Kidney (tissue), 14 donors: ENCODE results near the gene RPS24. TPM values are rescaled to one million over a fixed set of nuclear protein-coding genes. Genes with fewer than 3 reads are reported as not detected.

Experiments used
- DNase-seq, 5 donors: peaks; one replicate each; pipeline ENCODE4 v3.0.0-alpha.2; 2013 to 2020
- FAIRE-seq: peaks from 2 replicates; lab custom pipeline; 2012; peaks lifted over from hg19 to GRCh38; lab: Jason Lieb, UNC
- H3K27ac ChIP-seq, 2 donors: one replicate each; pipeline ENCODE4 v1.7.0; 2013; ENCODE audit warnings: low read depth in 2 of 2, low read length in 2 of 2, inconsistent platforms in 1 of 2
- H3K27me3 ChIP-seq: one replicate; pipeline ENCODE4 v1.7.1; 2013; ENCODE audit warnings: low read length, inconsistent platforms; ENCODE audit not compliant: control insufficient read depth, insufficient read depth
- H3K36me3 ChIP-seq, 3 donors: one replicate each; pipeline versions ENCODE4 v1.7.0 to v1.7.1; 2013; ENCODE audit warnings: low read length in 3 of 3, control low read depth in 1 of 3, inconsistent platforms in 1 of 3; ENCODE audit not compliant: insufficient read depth in 3 of 3, control insufficient read depth in 2 of 3
- H3K4me1 ChIP-seq, 3 donors: one replicate each; pipeline versions ENCODE4 v1.7.0 to v1.7.1; 2013; ENCODE audit warnings: low read length in 3 of 3, inconsistent platforms in 1 of 3, low read depth in 1 of 3; ENCODE audit not compliant: control insufficient read depth in 2 of 3, insufficient read depth in 2 of 3
- H3K4me3 ChIP-seq, 3 donors: one replicate each; pipeline versions ENCODE4 v1.7.0 to v1.8.1; 2013; ENCODE audit warnings: low read length in 3 of 3, control low read depth in 1 of 3, inconsistent platforms in 1 of 3
- H3K9ac ChIP-seq, 3 donors: one replicate each; pipeline versions ENCODE4 v1.7.0 to v1.7.1; 2013; ENCODE audit warnings: low read length in 3 of 3, control low read depth in 1 of 3, inconsistent platforms in 1 of 3
- H3K9me3 ChIP-seq, 3 donors: one replicate each; pipeline versions ENCODE4 v1.7.0 to v1.7.1; 2013; ENCODE audit warnings: low read length in 3 of 3, control low read depth in 1 of 3, inconsistent platforms in 1 of 3; ENCODE audit not compliant: control insufficient read depth in 2 of 3, insufficient read depth in 1 of 3
- intact Hi-C: fragments of 100-400 bp; cut with DNase I; formaldehyde crosslinking; loops from one replicate; pipeline ENCODE4 v1.11.1; 2022
- polyA plus RNA-seq: library from polyadenylated mRNA; stranded (reverse); fragments of 350-450 nt; fragmentation: Illumina TruSeq; extraction: RNeasy Lipid Tissue Mini Kit (QIAGEN cat#74804); gene quantifications from one replicate; pipeline ENCODE4 v1.2.3, GENCODE V29; 2014; ENCODE audit warnings: low read depth, low replicate concordance; ENCODE audit not compliant: insufficient read depth
- total RNA-seq: library from RNA; stranded (reverse); fragmentation: NEBNext Ultra II Directional; extraction: Animal tissue kit (Norgen Biotek cat#: 25700); gene quantifications from one replicate; pipeline ENCODE4 v1.2.1, GENCODE V29; 2021
- TF ChIP-seq, protein P1 (sequence below): IDR thresholded peaks from 3 replicates; pipeline ENCODE4 v1.5.1; 2012; ENCODE audit warnings: mild to moderate bottlenecking, moderate library complexity, borderline replicate concordance; ENCODE audit not compliant: insufficient read depth; ENCODE audit errors: extremely low read depth
- donor health status: control.
- donor health status: control.
- donor health status: control.
- donor health status: control.
- donor health status: control.
- donor health status: DM: yes; HTN: yes; CAD: no.
- donor health status: Normal renal cell carcinoma (clear cell type).

RPS24 gene
- total and polyA plus RNA-seq, 2 donors from 2014 or later = 1,088 to 3,199 TPM

DNA sequence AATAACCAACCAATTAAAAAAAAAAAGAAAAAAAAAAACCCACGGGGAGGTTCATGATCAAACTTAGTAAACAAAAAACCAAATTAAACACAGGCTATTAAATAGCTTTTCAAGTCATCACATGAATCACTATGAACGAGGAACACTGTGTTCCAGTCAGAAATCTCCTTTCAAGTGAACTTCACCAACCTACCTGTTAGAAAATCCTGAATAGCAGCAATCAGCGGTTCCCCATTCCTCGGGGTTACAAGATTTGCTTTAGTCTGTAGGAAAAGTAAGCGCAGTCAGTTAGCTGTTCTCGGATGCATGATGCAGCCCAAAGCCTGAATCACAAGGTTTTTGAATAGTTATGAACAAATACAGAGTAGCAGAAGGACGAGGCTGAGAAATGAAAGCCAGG lies 23.4 kb upstream of the RPS24 start:
- Histone ChIP-seq H3K36me3 (peaks cover 20 to 44% (median 36%) of the 10 kb centered on the region in 3 donors), H3K27ac (peak overlapping the region in 1 of 2 donors; percentile 70), H3K9me3 (no peaks in the 10 kb centered on the region), H3K4me1 (peaks cover 0 to 5% (median 5%) of the 10 kb centered on the region in 3 donors), H3K27me3 (no peaks in the 10 kb centered on the region), H3K4me3 (no peak overlapping the region), H3K9ac (no peak overlapping the region)
- FAIRE-seq (no peak), DNase-seq (no peak)
- TF ChIP-seq, protein P1, sequence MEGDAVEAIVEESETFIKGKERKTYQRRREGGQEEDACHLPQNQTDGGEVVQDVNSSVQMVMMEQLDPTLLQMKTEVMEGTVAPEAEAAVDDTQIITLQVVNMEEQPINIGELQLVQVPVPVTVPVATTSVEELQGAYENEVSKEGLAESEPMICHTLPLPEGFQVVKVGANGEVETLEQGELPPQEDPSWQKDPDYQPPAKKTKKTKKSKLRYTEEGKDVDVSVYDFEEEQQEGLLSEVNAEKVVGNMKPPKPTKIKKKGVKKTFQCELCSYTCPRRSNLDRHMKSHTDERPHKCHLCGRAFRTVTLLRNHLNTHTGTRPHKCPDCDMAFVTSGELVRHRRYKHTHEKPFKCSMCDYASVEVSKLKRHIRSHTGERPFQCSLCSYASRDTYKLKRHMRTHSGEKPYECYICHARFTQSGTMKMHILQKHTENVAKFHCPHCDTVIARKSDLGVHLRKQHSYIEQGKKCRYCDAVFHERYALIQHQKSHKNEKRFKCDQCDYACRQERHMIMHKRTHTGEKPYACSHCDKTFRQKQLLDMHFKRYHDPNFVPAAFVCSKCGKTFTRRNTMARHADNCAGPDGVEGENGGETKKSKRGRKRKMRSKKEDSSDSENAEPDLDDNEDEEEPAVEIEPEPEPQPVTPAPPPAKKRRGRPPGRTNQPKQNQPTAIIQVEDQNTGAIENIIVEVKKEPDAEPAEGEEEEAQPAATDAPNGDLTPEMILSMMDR = no peak
- intact Hi-C loops = no loop called here

DNA sequence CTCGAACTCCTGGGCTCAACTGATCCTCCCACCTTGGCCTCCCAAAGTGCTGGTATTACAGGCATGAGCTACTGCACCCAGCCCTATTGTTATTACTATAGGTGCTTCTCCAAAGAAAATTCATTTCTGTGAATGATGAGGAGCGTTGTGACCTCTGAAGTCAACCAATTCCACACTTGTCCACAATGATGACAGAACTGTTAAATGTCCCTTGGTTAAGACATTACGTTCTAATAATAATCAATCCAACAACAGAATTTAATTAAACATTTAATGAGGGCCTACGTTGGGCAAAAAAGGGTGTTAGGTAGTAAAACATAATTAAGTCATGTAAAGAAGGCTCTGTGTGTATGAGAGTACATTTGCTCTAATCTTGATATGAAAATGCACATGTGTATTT lies 22.6 kb upstream of the RPS24 start:
- TF ChIP-seq, protein P1 = no peak
- Histone ChIP-seq H3K4me1 (peaks cover 0 to 5% (median 5%) of the 10 kb centered on the region in 3 donors), H3K27me3 (no peaks in the 10 kb centered on the region), H3K4me3 (no peak overlapping the region), H3K27ac (no peak overlapping the region), H3K36me3 (peaks cover 17 to 39% (median 36%) of the 10 kb centered on the region in 3 donors), H3K9ac (no peak overlapping the region), H3K9me3 (no peaks in the 10 kb centered on the region)
- no peak for DNase-seq
- FAIRE-seq = no peak
- intact Hi-C loops = no loop called here

DNA sequence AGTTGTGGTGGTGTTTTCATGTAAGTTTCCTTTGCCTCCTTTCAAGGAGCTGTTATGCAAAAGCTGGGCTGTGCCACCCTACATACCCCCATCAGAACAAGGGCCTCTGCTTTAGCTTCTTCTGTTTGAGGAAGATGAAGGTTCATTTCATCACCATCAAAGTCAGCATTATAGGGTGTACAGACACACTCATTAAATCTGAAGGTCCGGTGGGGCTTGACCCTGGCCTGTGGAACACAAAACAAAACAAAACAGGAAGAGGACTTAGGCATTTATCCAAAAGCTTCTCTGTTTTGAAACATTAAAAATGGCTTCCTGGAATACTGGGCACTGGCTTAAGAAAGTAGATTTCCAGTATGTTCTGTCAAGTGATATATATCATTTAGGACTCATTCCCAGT lies 20.1 kb upstream of the RPS24 start:
- Histone ChIP-seq H3K9me3 (no peaks in the 10 kb centered on the region), H3K27ac (peak overlapping the region in 1 of 2 donors; percentile 17), H3K27me3 (no peaks in the 10 kb centered on the region), H3K4me3 (no peak overlapping the region), H3K4me1 (peaks cover 0 to 5% (median 5%) of the 10 kb centered on the region in 3 donors), H3K9ac (no peak overlapping the region), H3K36me3 (peaks cover 15 to 38% (median 38%) of the 10 kb centered on the region in 3 donors)
- TF ChIP-seq, protein P1 = no peak
- FAIRE-seq (no peak), DNase-seq (no peak)
- intact Hi-C loops = no loop called here

DNA sequence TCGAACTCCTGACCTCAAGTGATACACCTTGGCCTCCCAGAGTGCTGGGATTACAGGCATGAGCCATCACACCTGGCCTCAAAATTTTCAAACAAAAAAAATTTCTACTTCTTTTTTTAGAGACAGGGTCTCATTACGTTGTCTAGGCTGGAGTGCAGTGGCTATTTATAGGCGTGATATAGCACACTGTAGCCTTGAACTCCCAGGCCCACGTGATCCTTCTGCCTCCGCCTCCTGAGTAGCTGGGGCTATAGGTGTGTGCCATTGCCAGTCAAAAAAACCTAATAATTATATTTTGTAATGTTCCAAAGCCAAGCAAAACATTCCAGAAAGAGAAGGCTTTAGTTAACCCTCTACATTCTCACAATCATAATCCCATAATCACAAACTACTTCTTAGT lies 18.1 kb upstream of the RPS24 start:
- intact Hi-C loops = no loop called here
- H3K9ac ChIP-seq = no peak overlapping the region
- H3K4me3 ChIP-seq = no peak overlapping the region
- no peaks in the 10 kb centered on the region for H3K4me1 ChIP-seq
- FAIRE-seq = no peak
- H3K9me3 ChIP-seq = no peaks in the 10 kb centered on the region
- TF ChIP-seq, protein P1 = no peak
- DNase-seq = no peak
- H3K36me3 ChIP-seq = peaks cover 14 to 48% (median 43%) of the 10 kb centered on the region in 3 donors
- H3K27me3 ChIP-seq = no peaks in the 10 kb centered on the region
- no peak overlapping the region for H3K27ac ChIP-seq
